Suprapubic skin (tissue), 4 donors: ENCODE data around the gene ALG12. TPM values are rescaled to one million over a fixed set of nuclear protein-coding genes. Genes with fewer than 3 reads are reported as not detected.

Experiments used
- DNase-seq, 2 donors: peaks; one replicate each; pipeline ENCODE4 v3.0.0-alpha.2; 2019; ENCODE audit warnings: low spot score in 2 of 2
- H3K27ac ChIP-seq: fragments of 200-600 bp; sonication (generic); one replicate; pipeline ENCODE4 v1.5.1; 2019
- H3K27me3 ChIP-seq: fragments of 200-600 bp; sonication (generic); one replicate; pipeline ENCODE4 v1.5.1; 2019
- H3K36me3 ChIP-seq: fragments of 200-600 bp; sonication (generic); one replicate; pipeline ENCODE4 v1.5.1; 2019
- H3K4me1 ChIP-seq: fragments of 200-600 bp; sonication (generic); one replicate; pipeline ENCODE4 v1.5.1; 2019
- H3K4me3 ChIP-seq: fragments of 200-600 bp; sonication (generic); one replicate; pipeline ENCODE4 v1.5.1; 2019; ENCODE audit warnings: mild to moderate bottlenecking
- H3K9me3 ChIP-seq: fragments of 200-600 bp; sonication (generic); one replicate; pipeline ENCODE4 v1.5.1; 2019
- CTCF ChIP-seq, 2 donors: fragments of 200-600 bp in 1 of 2; fragments of 450-650 bp in 1 of 2; sonication (generic) in 1 of 2; IDR thresholded peaks; one replicate each; pipeline ENCODE4 v1.5.1; 2016 to 2019; ENCODE audit warnings: antibody characterized with exemption in 2 of 2, mild to moderate bottlenecking in 1 of 2, moderate library complexity in 1 of 2
- EP300 ChIP-seq: sonication (generic); formaldehyde crosslinking; IDR thresholded peaks from one replicate; pipeline ENCODE4 v1.6.1; 2017; ENCODE audit warnings: antibody characterized with exemption
- POLR2A ChIP-seq, 2 donors: fragments of 450-650 bp; IDR thresholded peaks; one replicate each; pipeline ENCODE4 v1.6.1; 2017; ENCODE audit warnings: antibody characterized with exemption in 2 of 2, mild to moderate bottlenecking in 2 of 2, moderate library complexity in 2 of 2
- POLR2AphosphoS5 ChIP-seq, 3 donors: sonication (generic); formaldehyde crosslinking; IDR thresholded peaks; one replicate each; pipeline ENCODE4 v1.6.1; 2017; ENCODE audit warnings: antibody characterized with exemption in 3 of 3
- WGBS: methylation state at CpG from one replicate; pipeline ENCODE4 v1.1.5; 2018; 5-methylcytosine and 5-hydroxymethylcytosine counted together
- total RNA-seq, 4 donors: library from RNA; depleted of rRNA; stranded (reverse); fragments of >200 nt; gene quantifications; one replicate each; pipeline ENCODE4 v1.1.0, GENCODE V29; 2016

ALG12 gene
- total RNA-seq, 4 donors from 2014 or later = 13.2 to 23.8 (median 16.8) TPM

GRCh38 chr22:49924113-49924833, 6.0 kb upstream of the ALG12 start:
- 95% methylated on average over 24 of the region's 31 CpGs for WGBS
- Histone ChIP-seq H3K4me1 (peaks cover 14% of the 10 kb centered on the region), H3K36me3 (peaks cover 25% of the 10 kb centered on the region)

GRCh38 chr22:49923445-49923844, 5.2 kb upstream of the ALG12 start:
- Histone ChIP-seq H3K27ac (no peak overlapping the region), H3K4me1 (peaks cover 14% of the 10 kb centered on the region), H3K4me3 (no peak overlapping the region), H3K36me3 (peaks cover 25% of the 10 kb centered on the region), H3K27me3 (no peaks in the 10 kb centered on the region), H3K9me3 (no peaks in the 10 kb centered on the region)
- TF ChIP-seq CTCF (IDR thresholded peaks at IDR 0.05) = no peak
- no peak for DNase-seq
- WGBS = 85% methylated on average over 16 of the region's 16 CpGs

More at GRCh38 chr22:49924113-49924833, 6.0 kb upstream of the ALG12 start:
- no peaks in the 10 kb centered on the region for H3K9me3 ChIP-seq
- H3K27ac ChIP-seq = no peak overlapping the region
- TF ChIP-seq CTCF (IDR thresholded peaks at IDR 0.05) = no peak
- TF ChIP-seq EP300 = no peak
- TF ChIP-seq POLR2AphosphoS5 (IDR thresholded peaks at IDR 0.05) = no peak
- no peak for TF ChIP-seq POLR2A (IDR thresholded peaks at IDR 0.05)
- no peak overlapping the region for H3K4me3 ChIP-seq
- no peak for DNase-seq
- H3K27me3 ChIP-seq = peaks cover 5% of the 10 kb centered on the region

- DNase-seq = no peak
- Histone ChIP-seq H3K4me1 (peaks cover 14% of the 10 kb centered on the region), H3K9me3 (no peaks in the 10 kb centered on the region), H3K36me3 (peaks cover 25% of the 10 kb centered on the region), H3K27ac (no peak overlapping the region), H3K27me3 (no peaks in the 10 kb centered on the region), H3K4me3 (no peak overlapping the region)
- WGBS = 93% methylated on average over 23 of the region's 25 CpGs
- TF ChIP-seq EP300 (no peak), CTCF (IDR thresholded peaks at IDR 0.05) (no peak), POLR2AphosphoS5 (IDR thresholded peaks at IDR 0.05) (no peak), POLR2A (IDR thresholded peaks at IDR 0.05) (no peak)
These were observed 4.7 kb upstream of the ALG12 start for GRCh38 chr22:49922926-49923325.

GRCh38 chr22:49922484-49922883, 4.2 kb upstream of the ALG12 start:
- H3K4me1 ChIP-seq = peaks cover 18% of the 10 kb centered on the region
- H3K9me3 ChIP-seq = no peaks in the 10 kb centered on the region
- no peak for DNase-seq
- H3K4me3 ChIP-seq = no peak overlapping the region
- peaks cover 25% of the 10 kb centered on the region for H3K36me3 ChIP-seq
- 85% methylated on average over 19 of the region's 22 CpGs for WGBS
- TF ChIP-seq POLR2A (IDR thresholded peaks at IDR 0.05) (no peak), POLR2AphosphoS5 (IDR thresholded peaks at IDR 0.05) (no peak), CTCF (IDR thresholded peaks at IDR 0.05) (no peak), EP300 (no peak)
- no peaks in the 10 kb centered on the region for H3K27me3 ChIP-seq
- H3K27ac ChIP-seq = no peak overlapping the region

- no peak overlapping the region for H3K27ac ChIP-seq
- TF ChIP-seq EP300 (no peak), POLR2A (IDR thresholded peaks at IDR 0.05) (no peak), CTCF (IDR thresholded peaks at IDR 0.05) (no peak), POLR2AphosphoS5 (IDR thresholded peaks at IDR 0.05) (no peak)
- H3K9me3 ChIP-seq = no peaks in the 10 kb centered on the region
- peaks cover 25% of the 10 kb centered on the region for H3K36me3 ChIP-seq
- no peaks in the 10 kb centered on the region for H3K27me3 ChIP-seq
- H3K4me3 ChIP-seq = no peak overlapping the region
- 92% methylated on average over 32 of the region's 35 CpGs for WGBS
- H3K4me1 ChIP-seq = peaks cover 24% of the 10 kb centered on the region
- no peak for DNase-seq
These were observed 3.5 kb upstream of the ALG12 start for GRCh38 chr22:49921508-49922278.
